Lung (tissue), 12 donors: ENCODE results near the gene BBX. TPM values are rescaled to one million over a fixed set of nuclear protein-coding genes. Genes with fewer than 3 reads are reported as not detected.

ENCODE experiments used
- ATAC-seq: fragments of 200-7000 bp; cut with Tn5 transposase; one replicate; pipeline ENCODE4 v1.9.1; 2020; ENCODE audit warnings: moderate number of reproducible peaks; ENCODE audit not compliant: insufficient read depth, low FRiP score
- DNase-seq, 3 donors: peaks; one replicate each; pipeline ENCODE4 v3.0.0-alpha.2; 2013 to 2017
- H3K27ac ChIP-seq, 2 donors: one replicate each; pipeline ENCODE4 v1.5.1; 2013; ENCODE audit warnings: mild to moderate bottlenecking in 2 of 2, moderate library complexity in 2 of 2, control low read depth in 1 of 2, inconsistent platforms in 1 of 2, low read depth in 1 of 2, low read length in 1 of 2
- H3K27me3 ChIP-seq, 3 donors: one replicate each; pipeline ENCODE4 v1.5.1; 2013; ENCODE audit warnings: low read length in 2 of 3; ENCODE audit not compliant: control insufficient read depth in 3 of 3, insufficient read depth in 3 of 3
- H3K36me3 ChIP-seq, 4 donors: one replicate each; pipeline ENCODE4 v1.5.1; 2013; ENCODE audit warnings: low read length in 4 of 4, mild to moderate bottlenecking in 1 of 4, moderate library complexity in 1 of 4; ENCODE audit not compliant: control insufficient read depth in 4 of 4, insufficient read depth in 4 of 4
- H3K4me1 ChIP-seq, 5 donors: one replicate each; pipeline ENCODE4 v1.5.1; 2013; ENCODE audit warnings: low read length in 5 of 5, mild to moderate bottlenecking in 2 of 5, moderate library complexity in 1 of 5; ENCODE audit not compliant: control insufficient read depth in 5 of 5, insufficient read depth in 5 of 5
- H3K4me3 ChIP-seq: one replicate; pipeline ENCODE4 v1.5.1; 2013; ENCODE audit warnings: mild to moderate bottlenecking, control low read depth, moderate library complexity
- H3K9ac ChIP-seq, 2 donors: one replicate each; pipeline ENCODE4 v1.5.1; 2013; ENCODE audit warnings: low read length in 2 of 2, control low read depth in 1 of 2; ENCODE audit not compliant: insufficient read depth in 1 of 2
- H3K9me3 ChIP-seq, 4 donors: one replicate each; pipeline ENCODE4 v1.5.1; 2013; ENCODE audit warnings: low read length in 3 of 4, mild to moderate bottlenecking in 1 of 4, moderate library complexity in 1 of 4; ENCODE audit not compliant: control insufficient read depth in 4 of 4, insufficient read depth in 3 of 4
- CTCF ChIP-seq: IDR thresholded peaks from 2 replicates; pipeline ENCODE4 v1.5.1; 2012; ENCODE audit warnings: mild to moderate bottlenecking; ENCODE audit errors: control extremely low read depth, extremely low read depth
- WGBS, 2 donors: extraction: QIAGEN DNeasy Blood & Tissue Kit; methylation state at CpG; one replicate each; pipeline ENCODE4 v1.1.7; 2013; 5-methylcytosine and 5-hydroxymethylcytosine counted together
- polyA plus RNA-seq, 2 donors: library from polyadenylated mRNA; stranded (reverse); fragments of 200-250 nt; gene quantifications; one replicate each; pipeline ENCODE4 v1.2.1, GENCODE V29; 2013
- total RNA-seq, 2 donors: library from RNA; depleted of rRNA in 1 of 2; stranded (reverse); fragments of >200 nt in 1 of 2; gene quantifications; one replicate each; pipeline ENCODE4 v1.2.1, GENCODE V29; 2014 to 2021
- donor health status: control.
- donor health status: control.
- donor health status: Bipolar disorder and iron deficiency.
- donor health status: healthy.
- donor health status: DM: yes; HTN: yes; CAD: no.

Gene BBX
- total and polyA plus RNA-seq, 4 donors: 6.3 to 93.3 (median 25.1) TPM

GRCh38 chr3:107797586-107797985, 274.8 kb downstream of the BBX start:
- Histone ChIP-seq H3K9me3 (no peaks in the 10 kb centered on the region), H3K4me3 (no peak overlapping the region), H3K36me3 (peaks cover 4 to 27% (median 14%) of the 10 kb centered on the region in 4 donors), H3K27me3 (no peaks in the 10 kb centered on the region), H3K4me1 (peaks cover 0 to 4% (median 0%) of the 10 kb centered on the region in 5 donors), H3K27ac (no peak overlapping the region), H3K9ac (no peak overlapping the region)
- no peak for TF ChIP-seq CTCF
- ATAC-seq: no peak
- WGBS, 2 donors: 100% methylated on average over 1 of the region's 1 CpG
- DNase-seq: no peak

- Histone ChIP-seq H3K9ac (no peak overlapping the region), H3K9me3 (no peaks in the 10 kb centered on the region), H3K27ac (no peak overlapping the region), H3K4me3 (no peak overlapping the region), H3K4me1 (peaks cover 0 to 4% (median 0%) of the 10 kb centered on the region in 5 donors), H3K27me3 (no peaks in the 10 kb centered on the region), H3K36me3 (peaks cover 8 to 30% (median 15%) of the 10 kb centered on the region in 4 donors)
- WGBS, 2 donors: 83 to 90% methylated on average over 3 of the region's 3 CpGs
- TF ChIP-seq CTCF: no peak
- DNase-seq: no peak
- no peak for ATAC-seq
These were observed 275.6 kb downstream of the BBX start for GRCh38 chr3:107798381-107798780.

GRCh38 chr3:107800710-107801109, 277.9 kb downstream of the BBX start:
- no peak overlapping the region for H3K27ac ChIP-seq
- 77 to 88% methylated on average over 2 of the region's 2 CpGs for WGBS, 2 donors
- peaks cover 0 to 4% (median 0%) of the 10 kb centered on the region in 5 donors for H3K4me1 ChIP-seq
- TF ChIP-seq CTCF: no peak
- no peak overlapping the region for H3K9ac ChIP-seq
- DNase-seq (peak in 1 of 3 donors; percentile 35), ATAC-seq (no peak)
- no peak overlapping the region for H3K4me3 ChIP-seq
- no peaks in the 10 kb centered on the region for H3K27me3 ChIP-seq
- peaks cover 15 to 35% (median 19%) of the 10 kb centered on the region in 4 donors for H3K36me3 ChIP-seq
- H3K9me3 ChIP-seq: no peaks in the 10 kb centered on the region

GRCh38 chr3:107803170-107803569, 280.4 kb downstream of the BBX start:
- no peak for TF ChIP-seq CTCF
- DNase-seq (no peak), ATAC-seq (no peak)
- no peak overlapping the region for H3K27ac ChIP-seq
- WGBS, 2 donors: 93 to 98% methylated on average over 3 of the region's 3 CpGs
- H3K27me3 ChIP-seq: no peaks in the 10 kb centered on the region
- no peak overlapping the region for H3K9ac ChIP-seq
- no peaks in the 10 kb centered on the region for H3K9me3 ChIP-seq
- H3K36me3 ChIP-seq: peaks cover 18 to 45% (median 21%) of the 10 kb centered on the region in 4 donors
- H3K4me3 ChIP-seq: no peak overlapping the region
- H3K4me1 ChIP-seq: no peaks in the 10 kb centered on the region
